Activated CD8-positive, alpha-beta T cell treated with anti-CD3 and anti-CD28 coated beads, Interleukin-2, amount 10 ng/mL, durations not matched to agents 7 days and 5 days (primary cell): Measurements from ENCODE around the gene ZYG11B. TPM values are rescaled to one million over a fixed set of nuclear protein-coding genes. Genes with fewer than 3 reads are reported as not detected.
"Not testable (repeated sequence)": the region's sequence is repeated elsewhere in the genome, so short reads cannot be mapped to it uniquely, and the experiment has no call there.

Source experiments
- ATAC-seq: fragments of 150-1000 bp; cut with Tn5 transposase; one replicate; pipeline ENCODE4 v1.10.0; 2021; ENCODE audit warnings: moderate library complexity
- CTCF ChIA-PET: fragments of 350-600 bp; sonication (Branson Sonifier 250); formaldehyde crosslinking; loops from one replicate; lab custom pipeline; 2021; ENCODE audit warnings: antibody characterized with exemption; lab: Charles Lee
- POLR2A ChIA-PET: fragments of 350-600 bp; sonication (Branson Sonifier 250); formaldehyde crosslinking; loops from one replicate; lab custom pipeline; 2021; ENCODE audit warnings: antibody characterized with exemption; lab: Charles Lee
- DNase-seq: peaks from one replicate; pipeline ENCODE4 v3.0.0-alpha.2; 2020
- H3K27ac Mint-ChIP-seq: one replicate; pipeline ENCODE4 v1.8.0; 2021; ENCODE audit warnings: mild to moderate bottlenecking, mixed read lengths
- H3K27me3 Mint-ChIP-seq: one replicate; pipeline ENCODE4 v1.8.0; 2021; ENCODE audit warnings: low read depth, mixed read lengths
- H3K36me3 Mint-ChIP-seq: one replicate; pipeline ENCODE4 v1.8.0; 2021; ENCODE audit warnings: low read depth, mixed read lengths
- H3K4me1 Mint-ChIP-seq: one replicate; pipeline ENCODE4 v1.8.0; 2021; ENCODE audit warnings: low read depth, mixed read lengths
- H3K4me3 Mint-ChIP-seq: one replicate; pipeline ENCODE4 v1.8.0; 2021; ENCODE audit warnings: mild to moderate bottlenecking, mixed read lengths
- H3K9me3 Mint-ChIP-seq: one replicate; pipeline ENCODE4 v1.8.0; 2022; ENCODE audit warnings: mixed read lengths; ENCODE audit not compliant: insufficient read depth
- total RNA-seq, 2 experiments: library from RNA; stranded (reverse); gene quantifications; one replicate each; pipeline ENCODE4 v1.2.3, GENCODE V29; 2021

ZYG11B gene
- total RNA-seq, 2 experiments from 2014 or later, result 6.8 to 7.5 TPM

GRCh38 chr1:52862666-52863458 is 136.6 kb downstream of the ZYG11B start:
- POLR2A ChIA-PET, result no interaction called here
- Mint-ChIP-seq H3K36me3 (no peaks in the 10 kb centered on the region), H3K27ac (no peak overlapping the region), H3K4me3 (no peak overlapping the region), H3K27me3 (peaks cover 9% of the 10 kb centered on the region), H3K4me1 (no peaks in the 10 kb centered on the region), H3K9me3 (no peaks in the 10 kb centered on the region)
- CTCF ChIA-PET, result interaction anchor here (0.6 to 1.0 kb wide), 2 partner anchors 20 to 59 kb away, joined by 3 read pairs; partner anchors contain the start of genes ECHDC2 and ZYG11A
- DNase-seq (no peak), ATAC-seq (no peak)

GRCh38 chr1:52867087-52867863 is 141.0 kb downstream of the ZYG11B start:
- H3K27ac Mint-ChIP-seq, result no peak overlapping the region
- H3K4me1 Mint-ChIP-seq, result no peaks in the 10 kb centered on the region
- POLR2A ChIA-PET, result interaction anchor here (0.6 kb wide), 1 partner anchor 141 kb away, joined by 3 read pairs; the partner anchor contains the start of gene ZYG11B
- CTCF ChIA-PET, result no interaction called here
- peaks cover 9% of the 10 kb centered on the region for H3K27me3 Mint-ChIP-seq
- ATAC-seq, result no peak
- no peaks in the 10 kb centered on the region for H3K36me3 Mint-ChIP-seq
- H3K4me3 Mint-ChIP-seq, result no peak overlapping the region
- H3K9me3 Mint-ChIP-seq, result no peaks in the 10 kb centered on the region
- no peak for DNase-seq

GRCh38 chr1:52869727-52870126 is 143.5 kb downstream of the ZYG11B start:
- DNase-seq, H3K27ac Mint-ChIP-seq, H3K9me3 Mint-ChIP-seq, H3K36me3 Mint-ChIP-seq, H3K4me1 Mint-ChIP-seq, CTCF ChIA-PET, POLR2A ChIA-PET, H3K27me3 Mint-ChIP-seq, H3K4me3 Mint-ChIP-seq, ATAC-seq: not testable (repeated sequence)

- POLR2A ChIA-PET, result no interaction called here
- Mint-ChIP-seq H3K4me3 (no peak overlapping the region), H3K36me3 (no peaks in the 10 kb centered on the region), H3K27ac (no peak overlapping the region), H3K27me3 (no peaks in the 10 kb centered on the region), H3K9me3 (no peaks in the 10 kb centered on the region), H3K4me1 (no peaks in the 10 kb centered on the region)
- ATAC-seq, result no peak
- CTCF ChIA-PET, result no interaction called here
- DNase-seq, result no peak
These were observed 150.6 kb downstream of the ZYG11B start for GRCh38 chr1:52876843-52877242.

Other genes starting within 250 kb of the ZYG11B start
- gene TUT4, start 173.4 kb upstream of the ZYG11B start, total RNA-seq, result 10 to 100 TPM; 58.5 to 65.9 TPM
- gene GPX7, start 124.1 kb upstream of the ZYG11B start, total RNA-seq, result 10 to 100 TPM; 10.0 to 10.4 TPM
- gene SHISAL2A, start 93.3 kb upstream of the ZYG11B start, total RNA-seq, result 1 to 10 TPM; 7.9 to 8.6 TPM
- gene COA7, start 28.1 kb upstream of the ZYG11B start, total RNA-seq, result 10 to 100 TPM; 16.5 to 17.0 TPM
- gene ZYG11A, start 116.3 kb downstream of the ZYG11B start, total RNA-seq, result under 1 TPM; 0.13 to 0.16 TPM
- gene ECHDC2, start 195.3 kb downstream of the ZYG11B start, total RNA-seq, result 10 to 100 TPM; 30.0 to 35.3 TPM
- gene SCP2, start 200.8 kb downstream of the ZYG11B start, total RNA-seq, result 10 to 100 TPM; 87.2 to 95.9 TPM